Activated CD8-positive, alpha-beta memory T cell treated with anti-CD3 and anti-CD28 coated beads, Interleukin-2, amount 50 U/mL, for 48 hours (primary cell): ENCODE results near the gene CENPU.
"Not testable (repeated sequence)": the region's sequence is repeated elsewhere in the genome, so short reads cannot be mapped to it uniquely, and the experiment has no call there.

Experiments used
- DNase-seq: peaks from one replicate; pipeline ENCODE4 v3.0.0-alpha.2; 2020

The CENPU gene

DNA sequence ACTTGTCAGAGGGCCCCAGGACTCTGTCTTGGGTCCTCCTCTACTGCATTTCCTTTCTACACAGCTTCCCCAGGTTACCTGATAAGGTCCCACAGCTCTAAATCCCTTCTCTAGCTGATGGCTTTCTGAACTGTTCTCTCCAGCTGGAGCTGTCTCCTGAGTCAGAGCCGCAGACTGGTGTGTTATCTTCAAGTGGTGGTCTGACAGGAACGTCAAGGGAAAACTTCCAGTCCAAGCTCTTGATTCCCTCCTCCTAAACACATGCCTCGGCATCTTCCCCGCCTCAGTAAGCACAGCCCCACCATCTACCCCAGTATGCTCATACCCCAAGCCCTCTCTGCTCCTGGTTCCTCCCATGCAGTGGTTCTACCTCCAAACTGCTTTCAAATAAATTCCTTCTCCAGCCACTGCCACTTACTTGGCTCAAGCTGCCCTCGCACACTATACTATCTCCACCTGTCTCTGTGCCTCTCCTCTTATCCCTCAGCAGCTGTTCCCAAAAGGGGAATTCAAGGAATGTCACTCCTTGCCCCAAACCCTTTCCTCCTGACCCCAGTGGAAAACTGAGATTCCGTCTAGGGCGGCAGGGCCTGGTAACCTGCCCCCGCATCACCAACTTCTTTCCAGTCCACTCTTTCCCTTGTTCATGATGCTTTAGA, 17.2 kb upstream of the CENPU start:
- DNase-seq, result no peak

DNA sequence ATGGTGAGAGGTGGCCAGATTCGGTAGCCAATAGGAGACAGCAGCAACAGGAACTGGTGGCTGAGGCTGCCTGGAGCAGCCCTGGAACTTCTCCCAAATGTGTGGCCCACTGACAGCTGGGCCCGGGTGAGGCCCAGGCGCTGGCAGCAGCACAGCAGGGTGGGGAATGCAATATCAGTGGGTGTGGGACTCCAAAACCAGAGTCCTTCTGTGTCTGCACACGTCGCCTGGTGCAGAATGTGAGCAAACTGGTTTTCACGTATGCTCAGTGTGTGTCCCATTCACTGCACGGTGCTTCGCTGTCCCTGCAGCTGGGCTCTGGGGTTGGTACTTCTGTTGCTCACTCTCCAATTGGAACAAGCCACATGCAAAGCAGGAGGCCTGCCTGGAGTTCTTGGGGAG, 14.4 kb upstream of the CENPU start:
- no peak for DNase-seq

DNA sequence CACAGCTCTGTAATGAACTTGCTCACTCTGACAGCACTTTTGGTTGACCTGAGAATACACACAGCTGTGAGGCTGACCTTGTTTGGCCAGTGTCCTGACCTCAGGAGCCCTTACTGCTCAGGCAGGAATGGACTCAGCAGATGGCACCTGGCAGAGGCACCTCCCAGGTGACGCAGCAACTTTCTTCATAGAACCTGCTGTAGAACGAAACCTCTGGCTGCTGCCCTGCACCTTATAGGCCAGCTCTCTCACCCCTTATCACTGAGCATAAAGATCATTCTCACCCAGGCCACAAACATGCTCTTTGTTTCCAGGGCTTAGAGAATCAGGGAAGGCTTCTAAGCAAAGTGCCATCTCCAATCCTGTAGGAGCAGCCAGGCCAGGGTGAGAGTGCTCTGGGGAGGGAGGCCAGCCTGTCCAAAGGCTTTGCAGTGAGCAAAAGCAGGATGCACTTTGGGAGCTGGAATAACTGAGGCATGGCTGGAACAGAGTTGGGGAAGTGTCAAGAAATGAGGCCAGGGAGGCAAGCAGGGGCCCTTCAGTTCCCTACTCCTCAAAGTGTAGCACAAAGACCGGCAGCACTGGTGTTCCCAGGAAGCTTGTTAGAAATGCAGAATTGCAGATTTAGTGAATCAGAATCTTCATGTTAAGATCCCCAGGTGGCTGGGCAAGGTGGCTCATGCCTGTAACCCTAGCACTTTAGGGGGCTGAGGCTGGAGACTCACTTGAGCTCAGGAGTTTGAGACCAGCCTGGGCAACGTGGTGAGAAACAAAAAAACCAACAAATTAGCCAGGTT, 13.3 kb upstream of the CENPU start:
- no peak for DNase-seq

DNA sequence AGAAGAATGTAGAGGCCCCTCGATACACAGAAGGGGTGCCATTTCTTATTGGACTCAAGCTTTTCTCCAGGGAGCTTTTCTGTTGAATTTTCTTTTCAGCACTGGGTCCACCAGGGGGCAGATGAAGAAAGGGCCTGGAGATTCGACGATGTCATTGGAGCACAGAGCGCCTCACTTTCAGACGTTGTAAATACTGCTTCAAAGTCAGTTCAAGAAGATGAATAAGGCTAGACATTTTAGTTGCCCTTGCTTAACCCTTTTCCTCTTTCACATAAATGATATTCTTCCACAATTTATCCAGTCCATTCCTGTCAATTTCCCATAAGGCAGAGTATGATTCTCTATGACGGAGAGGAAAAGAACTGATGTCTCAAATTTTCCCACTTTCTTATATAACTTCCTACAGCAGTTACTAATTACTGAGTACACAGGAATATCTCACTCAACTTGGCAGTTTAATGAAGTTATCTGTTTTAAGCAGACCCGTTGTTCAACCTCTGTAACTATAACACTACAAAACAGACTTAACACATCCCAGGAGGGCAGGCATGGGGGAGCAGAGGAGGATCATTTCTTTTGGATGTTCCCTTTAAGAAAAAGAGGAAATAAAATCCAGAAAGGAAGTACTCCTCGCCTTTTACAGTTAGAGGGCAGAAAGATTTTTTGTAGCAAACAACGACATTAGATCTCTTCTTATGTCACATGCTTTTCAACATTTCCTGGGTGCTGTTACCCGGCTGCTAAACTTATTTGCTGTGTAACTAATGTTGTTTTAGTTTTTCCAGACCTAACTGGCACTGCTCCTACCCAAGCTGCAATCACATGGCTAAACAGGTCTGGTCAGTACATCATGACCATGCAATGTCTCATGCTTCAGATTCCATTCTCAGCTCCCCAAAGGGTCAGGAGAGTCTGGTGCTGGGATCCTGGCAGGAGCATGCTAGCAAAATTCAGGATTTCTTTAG, 12.2 kb upstream of the CENPU start:
- peak; percentile 72 for DNase-seq

DNA sequence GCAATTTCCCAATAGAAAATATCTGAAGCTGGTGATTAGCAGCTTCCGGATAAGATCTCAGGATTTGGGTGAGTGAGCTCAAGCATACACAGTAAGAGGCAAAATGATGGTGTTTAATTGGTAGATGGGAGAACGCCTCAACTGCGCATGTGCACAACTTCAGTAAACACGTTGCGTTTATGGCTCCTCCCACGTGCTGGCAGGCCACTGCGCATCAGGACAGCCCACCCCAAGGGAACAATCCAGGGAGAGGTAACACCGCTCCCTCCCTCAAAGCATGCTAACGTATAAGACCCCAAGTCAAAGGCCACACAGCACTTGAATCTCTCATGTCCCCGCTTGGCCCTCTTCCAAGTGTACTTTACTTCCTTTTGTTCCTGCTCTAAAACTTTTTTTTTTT, 10.3 kb upstream of the CENPU start:
- DNase-seq, result no peak

DNA sequence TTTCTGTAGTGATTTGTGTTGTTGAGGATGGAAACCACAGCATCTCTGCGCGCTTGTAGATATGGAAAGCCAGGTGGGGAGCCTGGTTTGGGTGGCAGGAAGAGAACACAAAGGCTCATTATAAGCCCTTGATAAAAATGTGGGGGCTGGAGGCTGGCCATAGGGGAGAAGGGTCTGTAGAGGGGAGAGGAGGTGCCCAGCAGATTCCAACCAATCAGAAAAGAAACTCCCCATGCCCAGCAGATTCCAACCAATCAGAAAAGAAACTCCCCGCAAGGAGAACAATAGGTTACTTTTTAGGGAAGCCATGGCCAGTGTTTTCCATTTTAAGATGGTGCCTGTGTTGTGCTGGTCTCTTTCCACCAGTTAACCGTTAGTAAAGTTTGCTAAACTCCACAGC, 9.8 kb upstream of the CENPU start:
- no peak for DNase-seq

DNA sequence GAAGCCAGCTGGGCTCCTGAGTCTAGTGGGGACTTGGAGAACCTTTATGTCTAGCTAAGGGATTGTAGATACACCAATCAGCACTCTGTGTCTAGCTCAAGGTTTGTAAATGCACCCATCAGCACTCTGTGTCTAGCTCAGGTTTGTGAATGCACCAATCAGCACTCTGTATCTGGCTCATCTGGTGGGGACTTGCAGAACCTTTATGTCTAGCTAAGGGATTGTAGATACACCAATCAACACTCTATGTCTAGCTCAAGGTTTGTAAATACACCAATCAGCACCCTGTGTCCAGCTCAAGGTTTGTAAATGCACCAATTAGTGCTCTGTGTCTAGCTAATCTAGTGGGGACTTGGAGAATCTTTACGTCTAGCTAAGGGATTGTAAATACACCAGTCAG, 7.8 kb upstream of the CENPU start:
- not testable (repeated sequence) for DNase-seq

DNA sequence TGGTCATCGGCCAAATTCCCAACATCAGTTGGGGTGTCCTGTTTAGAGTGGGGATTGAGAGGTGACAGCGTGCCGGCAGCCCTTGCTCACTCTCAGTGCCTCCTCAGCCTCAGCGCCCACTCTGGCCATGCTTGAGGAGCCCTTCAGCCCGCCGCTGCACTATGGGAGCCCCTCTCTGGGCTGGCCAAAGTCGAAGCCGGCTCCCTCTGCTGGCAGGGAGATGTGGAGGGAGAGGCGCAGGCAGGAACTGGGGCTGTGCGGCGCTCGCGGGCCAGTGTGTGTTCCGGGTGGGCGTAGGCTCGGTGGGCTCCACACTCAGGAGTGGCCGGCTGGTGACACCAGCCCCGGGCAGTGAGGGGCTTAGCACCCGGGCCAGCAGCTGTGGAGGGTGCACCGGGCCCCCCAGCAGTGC, 7.1 kb upstream of the CENPU start:
- no peak for DNase-seq

DNA sequence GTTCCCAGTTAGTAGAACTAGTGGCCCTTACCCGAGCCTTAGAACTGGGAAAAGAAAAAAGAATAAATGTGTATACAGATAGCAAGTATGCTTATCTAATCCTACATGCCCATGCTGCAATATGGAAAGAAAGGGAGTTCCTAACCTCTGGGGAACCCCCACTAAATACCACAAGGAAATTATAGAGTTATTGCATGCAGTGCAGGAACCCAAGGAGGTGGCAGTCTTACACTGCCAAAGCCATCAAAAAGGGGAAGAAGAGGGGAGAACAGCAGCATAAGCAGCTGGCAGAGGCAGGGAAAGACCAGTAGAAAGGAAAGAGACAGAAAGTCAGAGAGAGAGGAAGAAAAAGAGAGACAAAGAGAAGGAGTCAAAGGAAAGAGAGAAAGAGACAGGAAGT, 5.7 kb upstream of the CENPU start:
- not testable (repeated sequence) for DNase-seq

DNA sequence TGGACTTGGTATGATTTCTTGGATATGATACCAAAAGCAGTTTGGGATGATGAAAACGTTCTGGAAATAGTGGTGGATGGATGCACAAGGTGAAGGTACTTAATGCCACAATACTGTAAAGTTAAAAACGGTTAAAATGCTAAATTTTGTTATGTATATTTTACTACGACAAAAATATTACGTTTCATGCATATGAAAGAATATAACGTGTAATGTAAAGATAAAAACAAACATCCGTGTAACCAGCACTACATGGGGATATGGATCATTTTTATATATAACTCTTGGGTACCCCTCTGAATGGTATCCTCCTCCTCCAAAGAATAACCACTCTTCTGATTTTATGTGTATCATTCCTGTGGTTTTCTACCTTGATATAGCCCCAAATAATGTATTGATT, 862 bp upstream of the CENPU start:
- DNase-seq, result no peak

DNA sequence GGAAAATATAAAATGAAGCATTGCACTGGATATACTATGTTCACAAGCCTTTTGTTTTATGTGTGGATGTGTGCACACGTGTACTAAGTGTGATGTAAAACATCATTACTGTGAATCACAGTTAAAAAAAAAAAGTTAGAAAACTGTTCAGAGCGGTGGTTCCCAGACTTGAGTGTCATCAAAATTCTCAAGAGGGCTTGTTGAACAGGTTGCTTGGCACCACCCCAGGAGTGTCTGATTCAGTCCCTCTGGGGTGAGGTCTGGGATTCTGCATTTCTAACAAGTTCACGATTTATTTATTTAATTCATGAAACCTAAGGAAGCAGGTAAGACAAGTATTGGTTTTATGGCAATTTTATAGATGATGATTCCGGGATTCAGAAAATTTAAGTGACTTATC, 1.8 kb downstream of the CENPU start:
- no peak for DNase-seq

DNA sequence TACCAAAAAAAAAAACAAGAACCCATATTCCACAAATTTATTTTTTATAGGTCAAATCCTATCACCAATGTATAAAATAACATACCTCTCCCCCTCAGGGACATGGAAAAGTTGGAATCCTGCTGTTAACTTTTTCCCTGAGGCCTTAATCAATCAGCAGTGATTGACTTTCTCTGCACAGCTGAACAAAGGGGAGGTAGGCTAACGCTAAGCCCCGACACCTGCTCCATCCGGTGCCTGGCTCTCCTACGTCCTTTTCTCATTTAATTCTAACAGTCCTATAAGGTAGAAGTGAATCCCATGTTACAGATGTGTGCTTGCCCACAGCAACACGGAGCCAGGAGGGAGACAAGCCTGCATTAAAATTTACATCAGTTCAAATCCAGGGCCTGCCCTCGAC, 2.8 kb downstream of the CENPU start:
- no peak for DNase-seq

DNA sequence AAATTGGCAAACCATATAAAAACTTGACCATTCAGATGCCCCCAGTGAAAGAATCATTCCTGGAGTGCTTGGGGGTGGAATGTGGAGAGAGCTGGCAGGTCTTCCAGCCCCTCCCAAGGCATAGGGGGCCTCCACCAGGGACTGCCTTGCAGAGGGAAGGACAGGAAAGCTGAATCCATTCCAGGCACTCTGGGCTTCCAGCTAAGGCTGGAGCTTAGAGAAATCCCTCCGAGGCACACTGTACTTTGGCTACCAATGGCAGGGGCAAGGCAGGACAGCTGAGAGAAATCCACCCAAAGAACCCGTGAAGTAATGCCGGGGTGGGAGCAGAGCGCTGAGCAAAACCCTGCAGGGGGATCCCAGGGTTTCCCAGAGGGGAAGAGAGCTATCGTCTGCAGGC, 4.0 kb downstream of the CENPU start:
- DNase-seq, result no peak

DNA sequence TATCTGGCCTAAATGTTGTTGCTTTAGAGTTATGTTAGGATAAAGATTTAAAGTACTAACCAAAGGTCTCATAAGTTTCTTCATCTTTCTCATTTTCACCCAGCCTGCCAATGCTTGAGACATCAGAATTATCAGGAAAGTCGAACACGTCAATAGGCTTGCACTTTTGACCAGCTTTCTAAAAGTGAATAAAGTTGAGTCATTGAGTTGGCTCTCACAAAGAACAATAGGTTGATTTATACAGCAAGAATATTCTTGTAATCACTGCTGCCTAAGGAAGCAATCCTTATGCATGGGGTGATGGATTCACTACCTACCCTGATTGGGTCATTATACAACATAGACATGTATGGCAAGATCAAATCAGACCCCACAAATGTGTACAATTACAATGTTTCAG, 5.0 kb downstream of the CENPU start:
- DNase-seq, result no peak

DNA sequence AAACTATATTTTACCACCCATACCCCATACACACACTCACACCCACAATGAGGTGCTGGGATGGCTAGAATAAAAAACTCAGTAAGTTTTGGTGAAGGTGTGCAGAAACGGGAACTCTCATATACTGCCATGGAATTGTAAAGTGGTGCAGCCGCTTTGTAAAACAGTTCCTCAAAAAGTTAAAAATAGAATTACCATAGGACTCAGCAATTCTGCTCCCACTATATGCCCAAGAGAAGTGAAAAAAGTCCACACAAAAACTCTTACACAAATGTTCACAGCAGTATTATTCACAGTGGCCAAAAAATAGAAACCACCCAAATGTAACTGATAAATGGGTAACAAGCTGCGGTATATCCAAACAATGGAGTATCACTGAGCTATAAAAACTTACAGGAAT, 6.5 kb downstream of the CENPU start:
- DNase-seq, result no peak

DNA sequence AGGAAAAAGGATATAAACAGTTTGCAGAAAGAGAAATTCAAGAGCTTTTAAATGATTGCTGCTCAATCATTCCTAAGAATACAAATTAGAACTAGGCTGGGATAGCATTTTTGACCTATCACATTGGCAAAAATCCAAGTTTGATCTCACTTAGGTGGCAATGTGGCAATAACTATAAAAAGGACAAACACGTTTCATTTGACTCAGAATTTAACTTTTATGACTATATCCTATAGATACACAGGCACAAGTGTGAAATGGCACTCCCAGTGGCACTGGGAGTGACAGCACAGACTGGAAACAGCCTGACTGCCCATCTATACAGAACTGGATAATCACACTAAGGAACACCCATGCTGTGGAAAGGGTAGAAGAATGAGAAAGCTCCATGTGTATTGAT, 11.1 kb downstream of the CENPU start:
- DNase-seq, result no peak

DNA sequence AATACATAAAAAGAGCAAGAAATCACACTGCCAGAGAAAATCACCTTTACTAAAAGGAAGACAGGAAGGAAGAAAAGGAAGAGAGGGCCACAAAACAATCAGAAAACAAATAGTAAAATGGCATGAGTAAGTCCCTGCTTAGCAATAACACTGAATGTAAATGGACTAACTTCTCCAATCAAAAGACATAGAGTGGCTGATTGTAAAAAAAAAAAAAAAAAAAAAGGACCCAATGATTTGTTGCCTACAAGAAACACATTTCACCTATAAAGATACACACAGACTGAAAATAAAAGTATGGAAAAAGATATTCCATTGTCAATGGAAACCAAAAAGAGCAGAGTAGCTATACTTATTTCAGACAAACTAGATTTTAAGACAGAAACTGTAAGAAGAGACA, 12.6 kb downstream of the CENPU start:
- DNase-seq, result no peak

DNA sequence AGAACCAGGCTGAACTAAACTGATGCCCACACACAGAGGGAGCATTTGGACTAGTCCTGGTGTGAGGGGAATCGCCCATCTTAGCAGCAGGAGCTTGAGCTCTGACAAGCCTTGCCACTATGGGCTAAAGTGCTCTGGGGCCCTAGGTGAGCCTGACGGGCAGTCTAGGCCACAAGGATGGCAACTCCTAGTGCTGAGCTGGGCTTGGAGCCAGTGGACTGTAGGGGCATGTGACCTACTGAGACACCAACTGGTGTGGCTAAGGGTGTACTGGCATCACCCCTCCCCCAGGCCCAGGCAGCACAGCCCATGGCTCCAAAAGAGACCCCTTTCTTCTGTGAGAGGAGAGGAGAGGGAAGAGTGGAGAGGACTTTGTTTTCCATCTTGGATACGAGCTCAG, 14.5 kb downstream of the CENPU start:
- DNase-seq, result no peak

DNA sequence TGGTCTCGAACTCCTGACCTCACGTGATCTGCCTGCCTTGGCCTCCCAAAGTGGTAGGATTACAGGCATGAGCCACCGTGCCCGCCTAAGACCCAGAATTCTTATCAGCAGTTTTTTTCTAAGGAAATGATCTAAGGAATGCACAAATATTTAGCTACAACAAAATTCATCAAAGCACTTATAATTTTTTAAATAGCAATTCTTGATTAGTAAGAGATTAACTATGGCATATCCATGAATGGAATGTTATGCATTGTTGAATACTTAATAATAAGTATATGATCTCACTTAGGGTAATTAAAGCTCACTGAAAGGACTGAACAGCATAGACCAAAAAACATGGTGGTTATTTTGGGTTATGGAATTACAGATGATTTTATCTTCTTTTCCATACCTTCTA, 18.4 kb downstream of the CENPU start:
- DNase-seq, result no peak

DNA sequence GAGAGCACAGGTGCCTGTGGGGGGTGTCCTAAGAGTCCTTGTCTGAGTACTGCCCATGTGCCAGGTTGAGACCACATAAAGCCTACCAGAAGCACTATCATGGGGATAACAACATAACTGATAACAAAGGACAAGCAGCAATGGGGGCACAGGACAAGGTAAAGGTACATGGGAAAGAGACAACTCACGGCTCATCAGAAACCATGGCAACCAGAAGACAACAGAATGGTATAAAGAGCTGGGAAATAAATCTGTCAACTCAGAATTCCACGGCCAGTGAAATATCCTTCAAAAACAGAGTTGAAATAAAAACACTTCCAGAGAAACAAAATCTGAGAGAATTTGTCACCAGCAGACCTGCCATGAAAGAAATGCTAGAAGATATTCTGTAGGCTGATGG, 20.0 kb downstream of the CENPU start:
- DNase-seq, result no peak

DNA sequence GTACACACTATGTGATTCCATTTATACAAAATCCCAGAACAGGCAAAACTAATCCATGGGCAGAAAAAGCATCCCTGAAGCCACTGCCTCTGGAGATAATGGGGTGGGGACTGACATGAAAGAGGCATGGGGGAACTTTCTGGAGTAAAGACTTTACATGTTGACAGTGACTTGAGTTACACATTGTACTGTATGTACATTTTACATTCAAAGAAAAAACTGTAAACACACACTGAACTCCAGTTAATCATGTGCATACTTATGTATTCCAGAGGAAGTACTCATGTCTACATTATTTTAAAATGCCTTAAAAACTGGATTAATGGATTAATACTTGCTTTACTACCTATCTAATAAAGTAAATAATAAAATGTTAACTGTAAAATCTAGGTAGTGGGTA, 21.6 kb downstream of the CENPU start:
- DNase-seq, result no peak

DNA sequence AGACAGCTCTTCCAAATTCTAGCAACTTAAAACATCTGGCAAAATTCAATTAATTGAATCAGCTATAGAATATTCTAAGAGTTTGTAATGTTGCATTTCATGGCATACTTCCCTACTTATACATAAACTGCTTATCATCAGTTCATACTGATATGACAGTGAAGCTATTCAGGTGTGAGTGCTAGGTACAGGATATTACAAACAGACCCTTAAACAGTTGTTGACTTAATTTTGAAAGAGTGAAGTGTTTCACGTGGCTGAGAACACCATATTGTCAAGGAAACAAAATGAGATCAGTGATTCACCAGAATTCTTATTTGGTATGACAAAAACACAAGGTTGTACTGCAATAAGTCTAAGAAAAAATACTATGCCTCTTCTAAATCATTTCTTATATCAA, 27.4 kb downstream of the CENPU start:
- DNase-seq, result no peak

DNA sequence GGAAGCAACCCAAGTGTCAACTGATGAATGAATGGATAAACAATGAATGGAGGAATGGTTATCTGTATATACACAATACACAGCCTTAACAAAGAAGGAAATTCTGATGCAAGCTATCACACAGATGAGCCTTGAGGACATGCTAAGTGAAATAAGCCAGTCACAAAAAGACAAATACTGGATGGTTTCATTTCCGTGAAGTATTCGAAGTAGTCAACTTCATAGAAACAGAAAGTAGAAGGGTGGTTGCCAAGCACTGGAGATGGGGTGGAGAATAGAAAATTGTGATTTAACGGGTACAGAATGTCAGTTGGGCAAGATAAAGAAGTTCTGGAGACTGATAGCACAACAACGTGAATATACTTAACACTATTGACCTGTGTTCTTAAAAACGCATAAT, 28.2 kb downstream of the CENPU start:
- DNase-seq, result no peak

DNA sequence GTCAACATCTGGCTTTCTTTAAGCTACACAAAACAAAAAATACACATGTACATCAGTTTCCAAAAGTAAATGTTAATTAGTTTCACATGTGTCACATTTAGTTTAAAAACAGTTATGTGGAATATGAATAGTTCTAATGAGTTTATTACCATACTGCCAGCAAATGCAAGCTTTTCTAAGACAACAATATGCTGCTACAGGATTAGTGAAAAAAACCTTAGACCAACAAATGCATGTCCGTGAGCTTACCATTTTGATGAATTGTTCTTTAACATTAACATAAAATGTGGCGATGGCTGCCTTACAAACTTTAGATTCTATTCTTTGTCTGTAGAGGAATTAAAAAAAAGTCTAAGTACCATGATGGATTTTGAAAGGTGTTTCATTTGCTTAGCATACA, 31.8 kb downstream of the CENPU start:
- no peak for DNase-seq
